ENCODE results near the gene S100B.
"Not testable (repeated sequence)": the region's sequence is repeated elsewhere in the genome, so short reads cannot be mapped to it uniquely, and the experiment has no call there.

The S100B gene

DNA sequence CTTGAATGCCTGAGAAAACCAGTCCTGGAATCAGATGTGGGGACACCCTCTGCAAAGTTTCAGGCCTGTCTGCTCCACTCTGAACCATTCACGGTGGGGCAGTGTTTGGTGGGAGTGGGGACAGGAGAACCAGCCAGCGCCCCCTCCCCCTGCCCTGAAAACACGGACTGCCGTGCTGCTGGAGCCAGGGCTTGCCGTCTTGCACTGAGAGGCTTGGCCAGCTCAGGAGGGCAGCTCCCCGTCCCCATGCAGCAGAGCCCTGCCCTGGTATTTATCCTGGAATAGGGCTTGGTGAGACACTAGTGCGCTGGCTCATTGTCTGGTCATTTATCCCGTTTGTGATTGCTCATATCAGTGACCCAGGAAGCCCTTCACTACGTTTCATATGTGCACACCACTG, 3.9 kb downstream of the S100B start:
- DNase-seq (ENCODE audit: low spot score), result no peak

DNA sequence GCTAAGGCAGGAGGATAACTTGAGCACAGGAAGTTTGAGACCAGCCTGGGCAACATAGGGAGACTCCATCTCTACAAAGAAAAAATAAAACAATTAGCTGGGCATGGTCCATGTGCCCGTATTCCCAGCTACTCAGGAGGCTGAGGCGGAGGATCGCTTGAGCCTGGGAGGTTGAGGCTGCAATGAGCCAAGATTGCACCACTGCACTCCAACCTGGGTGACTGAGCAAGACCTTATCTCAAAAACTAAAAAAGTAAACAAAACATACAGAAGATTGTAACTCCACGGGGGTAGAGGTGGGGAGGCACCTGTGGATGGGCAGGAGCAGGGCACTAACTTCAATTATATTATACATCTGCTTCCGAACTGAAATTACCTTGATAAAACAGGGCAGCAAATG, 4.6 kb downstream of the S100B start:
- DNase-seq (ENCODE audit: low spot score), result no peak

DNA sequence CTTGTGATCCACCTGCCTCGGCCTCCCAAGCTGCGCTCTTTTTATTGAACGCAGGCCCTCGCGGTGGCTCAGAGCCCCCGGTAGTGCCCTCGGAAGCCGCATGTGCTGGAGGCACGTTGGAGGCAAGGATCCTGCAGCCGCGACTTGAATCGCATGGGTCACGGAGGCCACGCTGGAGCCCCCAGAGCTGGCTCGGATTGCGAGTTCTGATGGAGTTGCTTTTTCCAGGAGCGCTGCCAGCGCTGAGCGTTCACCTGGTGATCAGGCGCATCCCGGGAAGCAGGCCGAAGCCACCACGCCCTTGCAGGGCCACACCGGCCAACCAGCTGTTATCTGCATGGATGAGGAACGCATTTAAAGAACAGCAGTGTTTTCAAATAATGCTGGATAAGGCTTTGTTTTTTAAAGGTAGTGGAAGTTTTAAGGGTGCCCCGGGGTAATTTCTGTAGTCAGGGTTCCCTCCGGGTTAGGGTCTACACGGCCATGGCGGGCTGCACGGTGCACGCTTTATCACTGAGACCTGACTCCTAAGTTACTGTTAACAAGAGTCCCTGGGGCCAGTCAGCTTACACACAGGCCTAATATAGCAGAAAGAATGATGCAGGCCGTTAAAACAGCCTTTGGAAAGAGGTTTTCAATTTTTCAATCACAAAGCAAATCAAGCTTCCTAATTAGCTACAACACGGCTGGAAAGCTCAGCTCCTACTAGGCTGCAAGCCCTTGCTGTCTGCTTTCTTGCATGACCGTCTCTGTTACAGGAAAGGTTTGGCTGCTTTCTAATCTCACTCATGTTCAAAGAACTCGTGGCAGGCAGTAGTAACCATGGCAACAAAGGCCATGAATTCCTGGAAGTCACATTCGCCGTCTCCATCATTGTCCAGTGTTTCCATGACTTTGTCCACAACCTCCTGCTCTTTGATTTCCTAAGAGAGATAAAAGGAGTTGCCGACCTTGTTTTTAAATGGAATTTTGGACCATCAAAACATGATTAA, 6.0 kb downstream of the S100B start:
- DNase-seq (ENCODE audit: low spot score), result no peak

DNA sequence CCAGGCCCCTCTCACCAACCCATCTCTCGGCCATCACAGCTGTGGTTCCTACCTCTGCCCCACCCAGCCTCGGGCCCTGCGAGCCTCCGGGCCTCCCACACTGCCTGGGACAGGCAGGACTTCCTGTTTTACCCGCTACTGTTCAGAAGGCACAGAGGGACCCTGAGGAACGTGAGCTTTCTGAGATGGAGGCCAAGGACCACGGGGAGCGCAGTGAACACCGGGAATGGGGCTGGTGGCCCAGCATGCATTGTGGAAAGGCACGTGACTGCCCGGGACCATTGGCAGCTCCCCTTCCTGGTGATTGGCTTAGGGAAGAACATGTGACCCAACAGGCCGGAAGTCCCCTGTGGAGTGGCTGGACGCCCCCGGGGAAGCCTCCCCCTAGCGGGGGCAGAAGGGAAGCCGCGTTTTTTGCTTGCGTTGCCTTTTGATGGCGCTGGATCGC, 7.0 kb downstream of the S100B start:
- no peak for DNase-seq (ENCODE audit: low spot score)

DNA sequence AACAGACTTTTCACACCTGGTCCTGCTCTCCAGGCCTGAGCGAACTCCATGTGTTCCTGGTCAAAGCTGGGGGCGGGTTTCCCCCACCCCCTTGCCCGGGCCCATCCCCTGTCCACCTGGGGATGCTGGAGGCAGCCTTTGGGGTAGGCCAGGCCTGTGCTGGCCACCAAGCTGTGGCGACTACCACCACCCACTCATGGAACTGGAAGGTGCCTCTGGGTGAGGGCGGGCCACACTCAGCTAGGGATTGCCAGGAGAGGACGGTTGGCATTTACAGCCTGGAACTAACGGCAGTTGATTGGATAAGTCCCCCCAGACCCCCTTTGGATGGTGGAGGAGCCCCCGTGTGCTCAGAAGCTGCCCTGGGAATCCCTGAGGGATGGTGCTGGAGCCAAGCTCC, 7.9 kb downstream of the S100B start:
- no peak for DNase-seq (ENCODE audit: low spot score)

DNA sequence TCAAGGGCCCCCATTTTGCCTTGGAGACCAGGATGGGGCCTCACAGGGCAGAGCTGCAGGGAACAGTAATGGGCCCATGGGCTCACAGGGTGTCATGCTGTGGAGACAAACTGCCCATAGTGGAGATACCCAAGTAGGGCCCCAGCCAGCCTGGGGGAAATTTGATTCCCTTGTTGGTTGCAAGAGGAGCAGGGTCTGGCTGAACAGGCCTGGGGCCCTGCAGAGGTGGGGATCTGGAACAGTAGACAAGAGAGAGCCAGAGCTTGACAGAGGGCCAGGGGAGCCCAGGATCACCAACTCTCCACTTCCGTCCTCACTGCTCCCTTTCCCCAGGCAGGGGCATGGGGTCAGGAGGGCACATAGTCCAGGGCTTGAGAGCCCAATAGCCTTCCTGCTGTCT, 8.7 kb downstream of the S100B start:
- DNase-seq (ENCODE audit: low spot score), result no peak

DNA sequence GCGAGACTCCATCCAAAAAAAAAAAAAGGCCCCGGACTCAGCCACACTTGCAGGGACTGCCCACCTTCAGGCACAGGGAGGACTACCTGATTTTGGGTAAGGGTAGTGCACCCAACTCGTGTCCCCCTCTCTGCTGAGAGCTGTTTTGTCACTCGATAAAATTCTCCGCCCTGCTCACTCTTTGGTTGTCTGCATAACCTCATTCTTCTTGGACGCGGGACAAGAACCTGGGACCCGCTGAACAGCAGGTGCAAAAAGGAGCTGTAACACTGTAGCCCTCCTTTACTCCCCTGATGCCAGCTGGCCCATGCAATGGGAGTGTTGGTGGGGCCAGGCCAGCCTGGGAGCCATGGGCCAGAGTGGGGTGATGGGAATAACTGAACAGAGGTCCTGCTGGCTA, 10.6 kb downstream of the S100B start:
- DNase-seq (ENCODE audit: low spot score), result no peak

DNA sequence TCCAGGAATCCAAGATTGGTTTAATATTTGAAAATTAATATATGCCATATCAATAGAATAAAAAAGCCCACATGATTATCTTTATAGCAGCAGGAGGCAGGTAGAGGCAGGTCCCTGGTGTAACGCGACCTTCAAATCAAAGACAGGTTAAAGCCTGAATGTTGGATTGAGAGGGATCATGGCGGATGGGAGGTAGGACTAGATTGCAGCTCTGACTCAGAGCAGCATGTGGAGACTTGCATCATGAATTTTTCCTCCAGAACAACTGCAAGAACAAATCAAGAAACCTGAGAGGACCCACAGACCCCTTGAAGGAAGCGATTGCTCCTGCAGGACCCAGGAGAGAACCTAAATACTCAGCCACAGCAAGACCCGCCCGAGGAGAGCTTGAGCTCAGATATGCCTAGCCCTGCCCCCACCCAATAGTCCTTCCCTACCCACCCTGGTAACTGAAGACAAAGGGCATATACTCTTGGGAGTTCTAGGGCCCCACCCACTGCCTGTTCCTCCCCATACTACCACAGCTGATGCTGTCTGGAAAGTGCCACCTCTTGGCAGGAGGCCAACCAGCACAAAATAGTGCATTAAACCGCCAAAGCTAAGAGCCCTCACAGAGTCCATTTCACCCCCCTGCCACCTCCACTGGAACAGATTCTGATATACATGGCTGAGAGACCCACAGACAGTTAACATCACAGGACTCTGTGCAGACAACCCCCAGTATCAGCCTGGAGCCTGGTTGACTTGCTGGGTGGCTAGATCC, 19.5 kb downstream of the S100B start:
- DNase-seq (ENCODE audit: low spot score), result no peak

DNA sequence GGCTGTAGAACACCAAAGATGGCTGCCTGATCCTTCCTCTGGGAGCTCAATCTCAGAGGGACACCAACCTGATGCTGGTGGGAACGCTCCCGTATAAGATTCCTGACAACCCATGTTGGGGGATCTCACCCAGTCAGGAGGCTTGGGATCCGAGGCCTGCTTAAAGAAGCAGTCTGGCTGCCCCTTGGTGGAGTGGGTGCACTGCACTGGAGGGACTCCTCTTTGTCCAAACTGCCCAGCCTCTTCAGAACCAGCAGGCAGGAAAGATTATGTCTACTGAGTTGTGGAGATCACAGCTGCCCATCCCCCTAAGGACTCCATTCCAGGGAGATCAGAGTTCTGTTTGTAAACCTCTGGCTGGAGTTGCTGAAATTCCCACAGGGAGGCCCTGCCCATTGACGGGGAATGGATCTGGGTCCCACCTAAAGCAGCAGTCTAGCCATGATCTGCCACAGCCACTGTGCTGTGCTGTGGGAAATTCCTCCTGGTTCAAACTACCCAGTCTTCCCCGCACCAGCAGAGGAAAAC, 23.0 kb downstream of the S100B start:
- DNase-seq (ENCODE audit: low spot score), result no peak

DNA sequence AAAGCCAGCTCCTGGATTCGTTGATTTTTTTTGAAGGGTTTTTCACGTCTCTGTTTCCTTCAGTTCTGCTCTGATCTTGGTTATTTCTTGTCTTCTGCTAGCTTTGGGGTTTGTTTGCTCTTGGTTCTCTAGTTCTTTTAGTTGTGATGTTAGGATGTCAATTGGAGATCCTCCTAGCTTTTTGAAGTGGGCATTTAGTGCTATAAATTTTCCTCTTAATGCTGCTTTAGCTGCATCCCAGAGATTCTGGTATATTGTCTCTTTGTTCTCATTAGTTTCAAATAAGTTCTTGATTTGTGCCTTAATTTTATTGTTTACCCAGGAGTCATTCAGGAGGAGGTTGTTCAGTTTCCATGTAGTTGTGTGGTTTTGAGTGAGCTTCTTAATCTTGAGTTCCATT, 25.5 kb downstream of the S100B start:
- DNase-seq (ENCODE audit: low spot score), result not testable (repeated sequence)

DNA sequence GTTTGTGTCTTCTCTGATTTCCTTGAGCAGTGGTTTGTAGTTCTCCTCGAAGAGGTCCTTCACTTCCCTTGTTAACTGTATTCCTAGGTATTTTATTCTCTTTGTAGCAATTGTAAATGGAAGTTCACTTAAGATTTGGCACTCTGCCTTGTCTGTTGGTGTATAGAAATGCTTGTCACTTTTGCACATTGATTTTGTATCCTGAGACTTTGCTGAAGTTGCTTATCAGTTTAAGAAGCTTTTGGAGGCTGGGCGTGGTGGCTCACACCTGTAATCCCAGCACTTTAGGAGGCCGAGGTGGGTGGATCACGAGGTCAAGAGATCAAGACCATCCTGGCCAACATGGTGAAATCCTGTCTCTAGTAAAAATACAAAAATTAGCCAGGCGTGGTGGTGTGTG, 27.1 kb downstream of the S100B start:
- not testable (repeated sequence) for DNase-seq (ENCODE audit: low spot score)

DNA sequence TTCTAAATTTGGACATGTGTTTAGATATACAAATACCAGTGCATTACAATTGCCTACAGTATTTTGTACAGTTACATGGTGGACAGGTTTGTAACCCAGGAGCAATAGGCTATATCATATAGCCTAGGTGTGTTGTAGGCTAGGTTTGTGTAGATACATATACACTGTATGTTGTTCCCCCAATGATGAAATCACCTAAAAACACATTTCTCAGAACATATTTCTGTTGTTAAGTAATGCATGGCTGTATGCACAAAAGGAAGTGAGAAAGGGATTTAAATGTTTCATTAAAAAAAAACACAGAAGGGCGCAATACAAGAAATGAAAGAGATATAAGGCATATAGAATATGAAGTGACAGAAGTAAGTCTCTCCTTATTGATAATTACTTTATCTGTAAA, 32.0 kb downstream of the S100B start:
- no peak for DNase-seq (ENCODE audit: low spot score)

DNA sequence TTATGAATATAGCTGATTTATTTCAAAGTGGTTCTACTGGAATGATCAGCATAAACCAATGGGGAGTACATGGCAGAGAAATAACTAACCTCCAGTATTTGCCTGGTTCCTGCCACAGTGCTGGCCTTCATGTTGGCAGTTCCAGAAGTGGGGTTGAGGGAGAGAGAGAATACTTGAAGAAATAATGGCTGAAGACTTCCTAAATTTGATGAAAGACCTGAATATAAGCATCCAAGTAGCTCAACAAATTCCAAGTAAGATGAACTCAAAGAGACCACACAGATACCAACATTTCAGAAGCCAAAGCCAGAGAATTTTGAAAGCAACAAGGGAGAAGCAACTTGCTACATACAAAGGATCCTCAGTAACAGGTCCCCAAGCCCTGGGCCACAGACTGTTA, 34.3 kb downstream of the S100B start:
- DNase-seq (ENCODE audit: low spot score), result no peak

DNA sequence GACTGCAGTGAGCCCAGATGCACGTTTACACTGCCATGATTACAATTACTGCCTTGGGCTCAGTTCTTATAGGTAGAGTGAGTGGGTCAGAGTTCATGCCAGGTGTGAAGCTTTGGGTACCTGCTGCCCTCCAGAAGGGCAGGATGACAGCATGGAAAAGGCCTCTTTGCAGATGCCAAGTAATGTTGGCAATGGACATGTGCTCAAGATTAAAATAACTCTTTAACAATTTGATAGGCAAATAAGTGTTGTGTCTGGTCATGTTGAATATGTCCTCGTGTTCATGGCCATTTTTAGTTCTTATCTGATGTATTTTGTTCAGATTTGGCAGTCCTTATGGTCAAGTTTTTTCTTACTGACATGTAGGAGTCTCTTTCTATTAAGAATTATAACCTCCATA, 34.8 kb downstream of the S100B start:
- no peak for DNase-seq (ENCODE audit: low spot score)

DNA sequence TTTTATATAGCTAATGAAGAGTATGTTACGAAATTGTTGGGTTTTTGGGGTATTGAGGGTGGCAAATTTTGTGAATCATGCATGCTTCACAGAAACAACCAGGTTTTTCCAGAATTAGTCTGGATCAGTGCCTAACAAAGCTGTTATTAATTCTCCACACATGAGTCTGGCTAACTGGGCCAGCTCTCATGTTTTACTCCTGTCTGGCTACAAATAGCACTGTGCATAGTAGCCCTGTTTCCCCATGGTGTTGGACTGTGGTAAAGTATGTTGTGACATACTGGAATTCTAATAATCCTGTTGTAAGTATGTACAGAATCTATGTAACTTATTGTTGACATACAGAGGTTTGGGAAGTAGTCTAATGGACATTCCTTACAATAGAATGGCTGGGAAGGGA, 35.8 kb downstream of the S100B start:
- no peak for DNase-seq (ENCODE audit: low spot score)

DNA sequence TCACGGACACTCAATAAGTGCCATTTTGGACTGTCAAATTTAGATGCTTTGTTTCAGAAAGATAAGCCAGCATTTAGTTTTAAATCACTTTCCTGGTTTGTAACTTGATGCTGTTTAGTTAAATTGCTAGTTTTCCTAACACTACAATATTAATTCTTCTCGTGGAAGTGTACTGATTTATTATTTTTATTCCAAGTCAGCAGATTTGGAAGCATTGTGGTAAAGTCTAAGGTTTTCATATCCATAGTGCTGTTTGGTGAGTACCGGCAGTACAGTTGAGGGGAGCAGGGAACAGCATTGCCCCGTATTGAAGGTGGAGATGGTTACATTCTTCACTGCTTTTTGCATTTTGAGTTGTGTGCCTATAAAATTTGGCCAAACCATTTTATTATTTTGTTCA, 36.3 kb downstream of the S100B start:
- DNase-seq (ENCODE audit: low spot score), result no peak

DNA sequence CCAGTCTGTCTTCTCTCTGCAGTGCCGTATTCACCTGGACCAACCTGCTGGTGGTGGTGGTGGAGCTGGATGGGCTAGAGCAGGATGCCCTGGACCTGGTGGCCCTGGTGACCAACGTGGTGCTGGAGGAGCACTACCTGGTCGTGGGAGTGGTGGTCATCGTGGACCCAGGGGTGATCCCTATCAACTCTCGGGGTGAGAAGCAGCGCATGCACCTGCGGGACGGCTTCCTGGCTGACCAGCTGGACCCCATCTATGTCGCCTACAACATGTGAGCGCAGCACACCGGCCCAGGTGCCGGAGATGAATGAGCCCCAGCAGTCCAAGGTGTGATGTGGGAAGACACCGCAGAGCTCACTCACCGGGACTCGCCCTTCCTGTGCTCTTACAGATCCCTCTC, 37.5 kb downstream of the S100B start:
- DNase-seq (ENCODE audit: low spot score), result no peak

DNA sequence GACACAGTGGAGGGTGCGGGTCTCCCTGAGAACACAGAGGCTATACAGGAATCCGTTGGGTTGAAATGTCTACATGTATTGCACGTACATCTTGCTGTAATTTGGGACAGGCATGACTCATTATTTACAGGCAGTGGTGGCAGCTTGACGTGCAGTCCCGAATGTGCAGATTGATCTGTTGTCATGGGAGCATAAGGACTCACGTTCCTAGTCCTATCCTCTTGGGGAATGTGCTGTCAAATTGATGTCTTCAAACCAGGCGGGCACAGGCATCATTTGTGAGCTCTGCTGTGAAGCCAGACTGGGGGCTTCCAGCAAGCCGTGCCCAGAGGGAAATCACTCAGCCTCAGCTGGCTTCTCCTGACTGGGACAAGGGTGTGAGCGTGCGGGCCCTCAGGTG, 40.5 kb downstream of the S100B start:
- DNase-seq (ENCODE audit: low spot score), result no peak

DNA sequence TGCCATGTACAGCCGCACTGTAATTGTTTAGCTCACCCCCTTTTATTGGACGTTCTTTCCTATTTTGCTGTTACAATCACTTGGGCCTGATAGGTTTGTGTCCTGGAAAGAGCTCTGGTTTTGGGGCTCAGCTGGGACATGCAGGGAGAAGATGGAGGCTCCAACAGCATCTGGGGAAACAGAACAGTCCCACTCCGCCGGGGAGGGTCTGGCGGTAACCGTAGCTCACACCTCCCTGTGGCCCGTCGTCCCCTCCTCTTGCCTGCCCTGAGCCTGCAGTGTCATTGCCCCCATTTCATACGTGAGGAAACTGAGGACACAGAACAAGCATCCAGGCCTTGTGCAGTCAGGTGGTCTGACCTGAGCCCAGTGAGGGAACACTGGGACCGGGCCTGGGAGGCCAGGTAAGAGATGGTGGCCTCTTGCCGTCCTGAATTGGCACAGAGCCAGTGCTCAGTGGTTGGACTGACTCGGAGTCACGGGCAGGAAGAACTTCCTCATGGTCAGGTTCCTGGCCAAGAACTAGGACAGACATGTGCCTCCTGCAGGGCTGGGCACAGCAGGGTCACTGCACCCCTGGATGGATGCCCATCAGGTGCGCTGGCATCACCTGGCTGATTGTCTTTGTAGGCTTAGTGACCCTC, 41.8 kb downstream of the S100B start:
- no peak for DNase-seq (ENCODE audit: low spot score)

DNA sequence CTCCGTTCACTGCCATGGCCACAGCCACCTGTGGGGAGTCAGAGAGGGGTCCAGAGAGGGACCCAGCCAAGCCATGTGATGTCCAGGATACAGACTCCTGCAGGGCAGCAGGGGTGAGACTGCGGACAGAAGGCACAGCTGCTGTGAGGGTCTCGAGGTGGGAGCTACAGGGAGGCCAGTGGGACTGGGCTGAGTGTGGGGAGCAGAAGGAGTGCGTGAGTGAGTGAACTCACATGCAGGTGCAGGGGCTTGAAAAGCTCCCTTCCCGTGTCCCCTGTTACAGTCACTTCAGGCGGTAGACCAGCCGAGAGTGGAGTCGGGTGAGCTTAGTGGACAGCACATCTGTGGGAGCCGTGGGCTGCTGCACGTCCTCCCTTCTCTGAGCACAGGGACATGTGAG, 42.4 kb downstream of the S100B start:
- no peak for DNase-seq (ENCODE audit: low spot score)

DNA sequence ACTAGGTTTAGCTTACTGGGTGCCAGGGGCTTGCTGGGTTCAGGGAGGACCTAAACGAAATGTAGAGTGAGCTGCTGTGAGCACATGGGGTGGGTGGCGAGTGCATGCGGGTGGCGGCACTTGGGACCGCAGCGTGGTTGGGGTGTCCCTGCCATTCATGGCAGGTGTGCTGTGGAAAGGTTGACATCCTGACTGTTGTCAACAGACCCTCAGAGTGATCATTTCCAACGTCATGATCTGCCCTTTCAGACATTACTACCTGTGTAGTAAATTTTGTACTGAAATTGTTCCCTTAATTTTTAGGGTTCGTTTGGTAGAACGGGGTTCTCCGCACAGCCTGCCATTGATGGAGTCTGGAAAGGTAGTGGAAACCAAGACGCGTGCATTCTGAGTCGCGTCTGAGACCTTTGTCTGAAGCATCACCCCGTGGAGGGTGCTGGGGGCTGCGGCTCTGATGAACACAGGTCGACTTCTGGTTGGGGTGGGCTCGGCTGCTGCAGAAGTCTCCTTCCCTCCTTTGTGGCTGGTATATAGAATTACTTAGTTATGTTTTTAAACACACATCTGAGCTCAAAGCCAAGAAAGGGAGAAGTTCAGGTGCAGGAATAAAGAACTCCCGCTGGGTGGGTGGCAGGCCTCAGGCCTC, 43.3 kb downstream of the S100B start:
- DNase-seq (ENCODE audit: low spot score), result no peak

Data from CD4-positive, alpha-beta T cell treated with Interleukin-2 at 100 ng/mL for 4 hours (primary cell).